Astrocyte (in vitro differentiated cells and primary cell): ENCODE results near the gene LHFPL2.

Experiments
- EZH2 ChIP-seq: IDR thresholded peaks from 2 replicates; pipeline ENCODE4 v1.6.1; 2012; ENCODE audit warnings: mild to moderate bottlenecking, low read length, inconsistent platforms; ENCODE audit not compliant: insufficient read depth
- TF ChIP-seq, protein P1 (sequence below): IDR thresholded peaks from 2 replicates; pipeline ENCODE4 v1.5.1; 2011; ENCODE audit warnings: low read depth, mild to moderate bottlenecking, inconsistent platforms, low read length, moderate library complexity; ENCODE audit not compliant: insufficient read depth

- TF ChIP-seq EZH2: no peak
- TF ChIP-seq, protein P1, sequence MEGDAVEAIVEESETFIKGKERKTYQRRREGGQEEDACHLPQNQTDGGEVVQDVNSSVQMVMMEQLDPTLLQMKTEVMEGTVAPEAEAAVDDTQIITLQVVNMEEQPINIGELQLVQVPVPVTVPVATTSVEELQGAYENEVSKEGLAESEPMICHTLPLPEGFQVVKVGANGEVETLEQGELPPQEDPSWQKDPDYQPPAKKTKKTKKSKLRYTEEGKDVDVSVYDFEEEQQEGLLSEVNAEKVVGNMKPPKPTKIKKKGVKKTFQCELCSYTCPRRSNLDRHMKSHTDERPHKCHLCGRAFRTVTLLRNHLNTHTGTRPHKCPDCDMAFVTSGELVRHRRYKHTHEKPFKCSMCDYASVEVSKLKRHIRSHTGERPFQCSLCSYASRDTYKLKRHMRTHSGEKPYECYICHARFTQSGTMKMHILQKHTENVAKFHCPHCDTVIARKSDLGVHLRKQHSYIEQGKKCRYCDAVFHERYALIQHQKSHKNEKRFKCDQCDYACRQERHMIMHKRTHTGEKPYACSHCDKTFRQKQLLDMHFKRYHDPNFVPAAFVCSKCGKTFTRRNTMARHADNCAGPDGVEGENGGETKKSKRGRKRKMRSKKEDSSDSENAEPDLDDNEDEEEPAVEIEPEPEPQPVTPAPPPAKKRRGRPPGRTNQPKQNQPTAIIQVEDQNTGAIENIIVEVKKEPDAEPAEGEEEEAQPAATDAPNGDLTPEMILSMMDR: no peak
Observed at GRCh38 chr5:78593465-78593864, 55.1 kb downstream of the LHFPL2 start.
